ENCODE data around the gene LRRC53. TPM values are rescaled to one million over a fixed set of nuclear protein-coding genes. Genes with fewer than 3 reads are reported as not detected.

LRRC53 gene
- polyA plus RNA-seq, 3 donors: not detected

- no CpG with 5 or more reads among the region's 1 CpG for WGBS (ENCODE audit: insufficient coverage)
- no peaks in the 10 kb centered on the region for H3K79me2 ChIP-seq (ENCODE audit: insufficient read depth, low read length)
- Mint-ChIP-seq H3K27ac (no peak overlapping the region), H3K9me3 (peaks cover 0 to 3% (median 0%) of the 10 kb centered on the region in 7 donors), H3K4me3 (no peak overlapping the region), H3K27me3 (ENCODE audit: low read depth in 3 of 3) (peaks cover 0 to 2% (median 0%) of the 10 kb centered on the region in 3 donors), H3K4me1 (no peaks in the 10 kb centered on the region), H3K36me3 (no peaks in the 10 kb centered on the region)
- H3K9me3 ChIP-seq (replicated peaks in 1 of 2; ENCODE audit: control insufficient read depth in 1 of 2, insufficient read depth in 1 of 2, low read length in 2 of 2): no peaks in the 10 kb centered on the region
- no peak for DNase-seq
- no peak overlapping the region for H2AFZ ChIP-seq (ENCODE audit: insufficient read depth, low read depth, low read length, poor library complexity, severe bottlenecking)
- TF ChIP-seq CTCF (IDR thresholded peaks at IDR 0.05): no peak
- no peaks in the 10 kb centered on the region for H3K36me3 ChIP-seq (replicated peaks in 1 of 2; ENCODE audit: control insufficient read depth in 1 of 2, insufficient read depth in 2 of 2, low read length in 2 of 2)
- H3K4me1 ChIP-seq (ENCODE audit: control insufficient read depth in 1 of 2, insufficient read depth in 2 of 2, low read length in 2 of 2): no peaks in the 10 kb centered on the region
- no peaks in the 10 kb centered on the region for H3K27me3 ChIP-seq (ENCODE audit: control insufficient read depth in 2 of 2, insufficient read depth in 2 of 2, low read length in 2 of 2)
- H3K4me3 ChIP-seq (replicated peaks in 1 of 3; ENCODE audit: low read depth in 2 of 3, low read length in 3 of 3): no peak overlapping the region
- H3K9ac ChIP-seq (ENCODE audit: insufficient read depth, low read length, poor library complexity, severe bottlenecking): no peak overlapping the region
- H4K20me1 ChIP-seq (ENCODE audit: insufficient read depth, low read length): no peaks in the 10 kb centered on the region
- no peak overlapping the region for H3K4me2 ChIP-seq (replicated peaks; ENCODE audit: extremely low read depth, low read length, poor library complexity, severe bottlenecking)
- intact Hi-C loops (cut with micrococcal nuclease): no loop called here
- H3K27ac ChIP-seq (ENCODE audit: low read depth in 1 of 2, low read length in 2 of 2): no peak overlapping the region
These were observed 76.3 kb downstream of the LRRC53 start for GRCh38 chr1:74436078-74436477.

- H4K20me1 ChIP-seq (ENCODE audit: insufficient read depth, low read length): no peaks in the 10 kb centered on the region
These were observed 78.1 kb downstream of the LRRC53 start for GRCh38 chr1:74434321-74434720.

More at GRCh38 chr1:74434321-74434720, 78.1 kb downstream of the LRRC53 start:
- WGBS (ENCODE audit: insufficient coverage): 100% methylated on average over 1 of the region's 2 CpGs
- no peaks in the 10 kb centered on the region for H3K79me2 ChIP-seq (ENCODE audit: insufficient read depth, low read length)
- no peak for TF ChIP-seq CTCF (IDR thresholded peaks at IDR 0.05)
- H3K27me3 Mint-ChIP-seq (ENCODE audit: low read depth in 3 of 3): peaks cover 0 to 2% (median 0%) of the 10 kb centered on the region in 3 donors
- intact Hi-C loops (cut with micrococcal nuclease): no loop called here
- H3K9me3 Mint-ChIP-seq: peaks cover 0 to 3% (median 0%) of the 10 kb centered on the region in 7 donors
- no peaks in the 10 kb centered on the region for H3K4me1 ChIP-seq (ENCODE audit: control insufficient read depth in 1 of 2, insufficient read depth in 2 of 2, low read length in 2 of 2)
- H3K4me2 ChIP-seq (replicated peaks; ENCODE audit: extremely low read depth, low read length, poor library complexity, severe bottlenecking): no peak overlapping the region
- H3K4me1 Mint-ChIP-seq: no peaks in the 10 kb centered on the region
- H3K27ac Mint-ChIP-seq: no peak overlapping the region
- H3K27me3 ChIP-seq (ENCODE audit: control insufficient read depth in 2 of 2, insufficient read depth in 2 of 2, low read length in 2 of 2): no peaks in the 10 kb centered on the region
- H3K9ac ChIP-seq (ENCODE audit: insufficient read depth, low read length, poor library complexity, severe bottlenecking): no peak overlapping the region
- H3K4me3 ChIP-seq (replicated peaks in 1 of 3; ENCODE audit: low read depth in 2 of 3, low read length in 3 of 3): no peak overlapping the region
- H3K4me3 Mint-ChIP-seq: no peak overlapping the region
- no peak overlapping the region for H3K27ac ChIP-seq (ENCODE audit: low read depth in 1 of 2, low read length in 2 of 2)
- H3K36me3 Mint-ChIP-seq: no peaks in the 10 kb centered on the region
- no peak for DNase-seq
- no peaks in the 10 kb centered on the region for H3K36me3 ChIP-seq (replicated peaks in 1 of 2; ENCODE audit: control insufficient read depth in 1 of 2, insufficient read depth in 2 of 2, low read length in 2 of 2)
- no peak overlapping the region for H2AFZ ChIP-seq (ENCODE audit: insufficient read depth, low read depth, low read length, poor library complexity, severe bottlenecking)
- H3K9me3 ChIP-seq (replicated peaks in 1 of 2; ENCODE audit: control insufficient read depth in 1 of 2, insufficient read depth in 1 of 2, low read length in 2 of 2): no peaks in the 10 kb centered on the region
